GM12878 (cell line): ENCODE results near the gene GSE1. TPM values are rescaled to one million over a fixed set of nuclear protein-coding genes. Genes with fewer than 3 reads are reported as not detected.
A peak's percentile ranks its signal among the peaks of the same experiment; 100 is the strongest.

Experiments used
- ATAC-seq: fragments of 200-7000 bp; cut with Tn5 transposase; 3 replicates; pipeline ENCODE4 v1.9.1; 2020; ENCODE audit warnings: mild to moderate bottlenecking, moderate library complexity
- BruUV-seq: library from RNA; stranded (reverse); fragments of 400-500 nt; replicated peaks from 2 replicates; lab custom pipeline; 2021; lab: Mats Ljungman, UMichigan
- CTCF ChIA-PET: fragments of 300-600 bp; sonication (Branson Sonifier 250); formaldehyde crosslinking; extraction: SDS; loops from one replicate; lab custom pipeline; 2021; ENCODE audit warnings: inconsistent platforms; lab: Yijun Ruan, JAX
- POLR2A ChIA-PET: fragments of 350-600 bp; formaldehyde crosslinking; extraction: SDS; loops from one replicate; lab custom pipeline; 2021; ENCODE audit warnings: inconsistent platforms; lab: Charles Lee
- RAD21 ChIA-PET: fragments of 300-600 bp; sonication (Branson Sonifier 250); formaldehyde crosslinking; loops from one replicate; lab custom pipeline; 2023; ENCODE audit warnings: antibody characterized with exemption; ENCODE audit not compliant: unreplicated experiment; lab: Charles Lee
- SMC1A ChIA-PET: fragments of 300-600 bp; sonication (Branson Sonifier 250); formaldehyde crosslinking; loops from one replicate; lab custom pipeline; 2023; ENCODE audit not compliant: unreplicated experiment, uncharacterized antibody; lab: Charles Lee
- DNase-seq: peaks from one replicate; pipeline ENCODE4 v3.0.0-alpha.2; 2011; ENCODE audit warnings: low read depth, low spot score
- FAIRE-seq: peaks from 3 replicates; lab custom pipeline; 2011; peaks lifted over from hg19 to GRCh38; lab: Jason Lieb, UNC
- H2AFZ ChIP-seq: 2 replicates; pipeline ENCODE4 v1.6.0; 2011; ENCODE audit warnings: low read depth, low read length, control low read depth; ENCODE audit not compliant: control insufficient read depth
- H3K27ac ChIP-seq: 2 replicates; pipeline ENCODE4 v1.5.1; 2011; ENCODE audit warnings: control low read depth; ENCODE audit not compliant: control insufficient read depth, insufficient read depth
- H3K27me3 ChIP-seq, 2 experiments: replicated peaks in 1 of 2; 2 replicates each; pipeline versions ENCODE4 v1.6.0 to v1.6.1; 2011; ENCODE audit warnings: low read length in 1 of 2; ENCODE audit not compliant: control insufficient read depth in 2 of 2, insufficient read depth in 2 of 2
- H3K36me3 ChIP-seq, 2 experiments: 2 replicates each; pipeline ENCODE4 v1.5.1; 2011; ENCODE audit warnings: low read length in 1 of 2; ENCODE audit not compliant: control insufficient read depth in 2 of 2, insufficient read depth in 2 of 2
- H3K4me1 ChIP-seq: 2 replicates; pipeline ENCODE4 v1.6.1; 2011; ENCODE audit warnings: mild to moderate bottlenecking, low read length, moderate library complexity, mixed read lengths; ENCODE audit not compliant: control insufficient read depth, insufficient read depth
- H3K4me2 ChIP-seq: 2 replicates; pipeline ENCODE4 v1.6.0; 2011; ENCODE audit warnings: control low read depth; ENCODE audit not compliant: control insufficient read depth, insufficient read depth
- H3K4me3 ChIP-seq: fragments of 200-600 bp; sonication (generic); 2 replicates; pipeline ENCODE4 v1.5.1; 2016
- H3K79me2 ChIP-seq: 2 replicates; pipeline ENCODE4 v1.6.0; 2011; ENCODE audit warnings: low read length; ENCODE audit not compliant: control insufficient read depth, insufficient read depth
- H3K9ac ChIP-seq: 2 replicates; pipeline ENCODE4 v1.8.0; 2011; ENCODE audit warnings: low read length, control low read depth, mixed read lengths; ENCODE audit not compliant: control insufficient read depth, insufficient read depth
- H3K9me3 ChIP-seq: replicated peaks from 3 replicates; pipeline ENCODE4 v1.5.1; 2011; ENCODE audit warnings: mild to moderate bottlenecking, low read length; ENCODE audit not compliant: control insufficient read depth, insufficient read depth
- H4K20me1 ChIP-seq: 2 replicates; pipeline ENCODE4 v1.6.0; 2011; ENCODE audit not compliant: control insufficient read depth, insufficient read depth
- POLR2A ChIP-seq: IDR thresholded peaks from 2 replicates; pipeline ENCODE4 v1.6.1; 2011; ENCODE audit warnings: low read depth, mild to moderate bottlenecking, low read length
- WGBS: methylation state at CpG from one replicate; pipeline ENCODE4 v1.1.6; 2016; ENCODE audit warnings: low lambda C conversion rate; ENCODE audit not compliant: insufficient replicate concordance, insufficient coverage; ENCODE audit errors: missing lambda C conversion rate; 5-methylcytosine and 5-hydroxymethylcytosine counted together
- in situ Hi-C: fragments of 300-500 bp; cut with MboI; formaldehyde crosslinking; loops from 9 replicates; pipeline ENCODE4 v1.14.3; 2018; ENCODE audit warnings: mixed read lengths
- intact Hi-C: fragments of 100-400 bp; cut with micrococcal nuclease; formaldehyde crosslinking; loops from one replicate; pipeline ENCODE4 v1.14.2; 2022; ENCODE audit not compliant: unreplicated experiment
- polyA plus RNA-seq, 11 experiments: library from polyadenylated mRNA; depleted of rRNA in 4 of 11; unstranded in 6 of 11; stranded (reverse) in 5 of 11; fragments of >200 nt; fragmentation: Nextera tagmentation in 4 of 11; fragmentation: Illumina TruSeq in 1 of 11; extraction: Ambion mirVana in 4 of 11; extraction: Trizol in 1 of 11; gene quantifications; 1 replicate in 1 of 11; 2 replicates in 10 of 11; pipeline versions ENCODE4 v1.2.1 to v1.2.3, GENCODE V29; 2011 to 2016; ENCODE audit warnings: inconsistent platforms in 2 of 11, missing spikeins in 2 of 11, low read depth in 1 of 11
- total RNA-seq, 4 experiments: library from RNA; depleted of rRNA in 3 of 4; stranded (reverse); fragments of >200 nt in 3 of 4; fragmentation: Illumina TruSeq in 1 of 4; extraction: Trizol in 1 of 4; gene quantifications; 2 replicates each; pipeline versions ENCODE4 v1.2.1 to v1.2.3, GENCODE V29; 2013 to 2021
- TF ChIP-seq, protein P1 (sequence below): fragments of 450-650 bp; IDR thresholded peaks from 2 replicates; pipeline ENCODE4 v1.6.1; 2014; ENCODE audit warnings: mild to moderate bottlenecking
- TF ChIP-seq, protein P2 (sequence below): fragments of 450-650 bp; IDR thresholded peaks from 2 replicates; pipeline ENCODE4 v1.6.1; 2017; ENCODE audit warnings: mild to moderate bottlenecking

Gene GSE1
- total and polyA plus RNA-seq, 10 of the 15 experiments (the other 5 are each of a cell fraction or from before 2014, with no cell fraction given): 4.6 to 58.7 (median 18.2) TPM

DNA sequence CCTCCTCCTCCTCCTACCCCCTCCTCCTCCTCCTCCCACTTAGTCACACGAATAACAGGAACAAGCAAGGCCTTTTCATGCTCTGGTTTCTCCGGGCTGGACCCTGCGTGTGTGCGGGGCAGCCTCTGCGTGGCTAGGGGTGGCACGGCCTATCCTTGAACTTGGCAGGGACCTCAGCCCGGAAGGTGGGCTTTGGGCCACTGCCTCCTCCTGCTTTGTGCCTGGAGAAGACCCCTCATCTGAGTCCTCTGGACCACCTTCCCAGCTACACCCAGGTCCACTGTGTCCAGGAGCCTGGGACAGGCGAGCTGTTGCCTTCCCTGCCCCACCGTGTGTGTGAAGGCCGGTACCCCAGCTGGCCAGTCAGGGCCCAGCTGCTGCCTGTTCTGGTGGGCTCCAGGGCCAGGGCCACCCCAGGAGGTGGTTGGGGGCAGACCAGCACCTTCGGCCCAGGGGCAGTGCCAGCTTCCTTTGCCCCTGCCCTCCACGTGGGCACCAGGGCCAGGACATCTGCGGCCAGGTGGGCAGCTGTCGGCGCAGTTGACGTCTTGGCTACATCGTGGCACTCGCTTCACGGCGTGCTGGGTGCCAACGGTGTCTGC, 40.3 kb downstream of the GSE1 start:
- ATAC-seq (no peak), DNase-seq (no peak), FAIRE-seq (no peak)
- no peak overlapping the region for H3K9ac ChIP-seq
- CTCF ChIA-PET: no interaction called here
- H3K36me3 ChIP-seq: peaks cover 10 to 55% of the 10 kb centered on the region in 2 experiments; a peak in 3 of 4 replicates
- TF ChIP-seq POLR2A: 0 out of 2 replicates have a peak, but pooled peaks have one; percentile 0
- TF ChIP-seq, protein P1, sequence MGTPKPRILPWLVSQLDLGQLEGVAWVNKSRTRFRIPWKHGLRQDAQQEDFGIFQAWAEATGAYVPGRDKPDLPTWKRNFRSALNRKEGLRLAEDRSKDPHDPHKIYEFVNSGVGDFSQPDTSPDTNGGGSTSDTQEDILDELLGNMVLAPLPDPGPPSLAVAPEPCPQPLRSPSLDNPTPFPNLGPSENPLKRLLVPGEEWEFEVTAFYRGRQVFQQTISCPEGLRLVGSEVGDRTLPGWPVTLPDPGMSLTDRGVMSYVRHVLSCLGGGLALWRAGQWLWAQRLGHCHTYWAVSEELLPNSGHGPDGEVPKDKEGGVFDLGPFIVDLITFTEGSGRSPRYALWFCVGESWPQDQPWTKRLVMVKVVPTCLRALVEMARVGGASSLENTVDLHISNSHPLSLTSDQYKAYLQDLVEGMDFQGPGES: no peak
- intact Hi-C loops: no loop called here
- SMC1A ChIA-PET: no interaction called here
- H3K9me3 ChIP-seq: no peaks in the 10 kb centered on the region
- POLR2A ChIA-PET: no interaction called here
- in situ Hi-C loops: no loop called here
- H3K4me1 ChIP-seq: no peaks in the 10 kb centered on the region
- RAD21 ChIA-PET: no interaction called here
- WGBS: 94% methylated on average over 20 of the region's 21 CpGs
- no peak overlapping the region for H3K4me2 ChIP-seq
- no peaks in the 10 kb centered on the region for H3K27me3 ChIP-seq
- BruUV-seq: no TSS peak
- H3K79me2 ChIP-seq: no peaks in the 10 kb centered on the region
- H4K20me1 ChIP-seq: no peaks in the 10 kb centered on the region; the same call in 1 of the 2 replicates
- H2AFZ ChIP-seq: no peak overlapping the region
- H3K27ac ChIP-seq: no peak overlapping the region
- H3K4me3 ChIP-seq: no peak overlapping the region

DNA sequence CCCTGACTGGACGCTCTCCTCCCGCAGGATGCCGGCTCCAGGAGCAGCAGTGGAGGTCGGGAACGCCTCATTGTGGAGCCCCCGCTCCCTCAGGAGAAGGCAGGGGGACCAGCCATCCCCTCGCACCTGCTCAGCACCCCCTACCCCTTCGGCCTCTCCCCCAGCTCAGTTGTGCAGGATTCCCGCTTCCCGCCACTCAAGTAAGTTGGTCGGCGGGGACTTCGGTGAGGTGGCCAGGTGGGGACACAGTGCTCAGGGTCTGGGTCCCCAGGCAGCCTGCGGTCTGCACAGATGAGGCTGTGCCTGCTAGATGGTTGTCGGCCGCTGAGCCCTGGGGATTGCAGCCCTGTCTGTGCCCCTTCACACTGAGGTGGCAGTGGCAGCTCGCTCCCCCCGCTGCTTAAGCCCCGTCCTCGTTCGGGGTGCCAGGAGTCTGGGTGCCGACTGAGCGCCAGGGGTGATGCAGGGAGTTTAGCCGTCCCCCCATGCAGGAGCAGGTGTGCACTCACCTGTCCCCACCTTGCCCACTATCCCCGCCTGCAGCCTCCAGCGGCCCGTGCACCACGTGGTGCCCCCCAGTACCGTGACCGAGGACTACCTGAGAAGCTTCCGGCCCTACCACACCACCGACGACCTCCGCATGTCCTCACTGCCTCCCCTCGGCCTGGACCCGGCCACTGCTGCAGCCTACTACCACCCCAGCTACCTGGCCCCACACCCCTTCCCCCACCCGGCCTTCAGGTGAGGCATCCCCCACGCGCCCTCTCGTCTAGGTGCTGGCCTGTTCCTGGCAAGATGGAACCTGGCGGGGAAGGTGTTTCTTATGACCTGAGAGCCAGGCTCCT, 41.4 kb downstream of the GSE1 start:
- WGBS: 93% methylated on average over 41 of the region's 41 CpGs
- ChIA-PET POLR2A (no interaction called here), SMC1A (no interaction called here), CTCF (no interaction called here), RAD21 (no interaction called here)
- FAIRE-seq: no peak
- H3K36me3 ChIP-seq: peaks cover 17 to 59% of the 10 kb centered on the region in 2 experiments; a peak in 3 of 4 replicates
- in situ Hi-C loops (loop anchor here (5.0 kb wide), 1 partner anchor 63 kb away; no protein-coding TSS in a partner anchor), intact Hi-C loops (no loop called here)
- no peak overlapping the region for H3K4me2 ChIP-seq
- no TSS peak for BruUV-seq
- H3K9me3 ChIP-seq: no peaks in the 10 kb centered on the region
- no peak overlapping the region for H3K9ac ChIP-seq
- no peaks in the 10 kb centered on the region for H3K27me3 ChIP-seq
- no peak overlapping the region for H2AFZ ChIP-seq
- no peaks in the 10 kb centered on the region for H3K79me2 ChIP-seq
- H3K4me3 ChIP-seq: no peak overlapping the region
- DNase-seq: no peak
- H4K20me1 ChIP-seq: no peaks in the 10 kb centered on the region; the same call in 1 of the 2 replicates
- peak; percentile 60 for TF ChIP-seq POLR2A
- TF ChIP-seq, protein P2, sequence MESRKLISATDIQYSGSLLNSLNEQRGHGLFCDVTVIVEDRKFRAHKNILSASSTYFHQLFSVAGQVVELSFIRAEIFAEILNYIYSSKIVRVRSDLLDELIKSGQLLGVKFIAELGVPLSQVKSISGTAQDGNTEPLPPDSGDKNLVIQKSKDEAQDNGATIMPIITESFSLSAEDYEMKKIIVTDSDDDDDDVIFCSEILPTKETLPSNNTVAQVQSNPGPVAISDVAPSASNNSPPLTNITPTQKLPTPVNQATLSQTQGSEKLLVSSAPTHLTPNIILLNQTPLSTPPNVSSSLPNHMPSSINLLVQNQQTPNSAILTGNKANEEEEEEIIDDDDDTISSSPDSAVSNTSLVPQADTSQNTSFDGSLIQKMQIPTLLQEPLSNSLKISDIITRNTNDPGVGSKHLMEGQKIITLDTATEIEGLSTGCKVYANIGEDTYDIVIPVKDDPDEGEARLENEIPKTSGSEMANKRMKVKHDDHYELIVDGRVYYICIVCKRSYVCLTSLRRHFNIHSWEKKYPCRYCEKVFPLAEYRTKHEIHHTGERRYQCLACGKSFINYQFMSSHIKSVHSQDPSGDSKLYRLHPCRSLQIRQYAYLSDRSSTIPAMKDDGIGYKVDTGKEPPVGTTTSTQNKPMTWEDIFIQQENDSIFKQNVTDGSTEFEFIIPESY: no peak
- no peaks in the 10 kb centered on the region for H3K4me1 ChIP-seq
- no peak for ATAC-seq
- no peak overlapping the region for H3K27ac ChIP-seq
